DMS153 treated with DMSO at 0.1 percent for 48 hours (cell line): Measurements from ENCODE around the gene NEGR1.

Source experiments
- DNase-seq: peaks from one replicate; lab custom pipeline; 2025; ENCODE audit not compliant: unreplicated experiment; lab: John Stamatoyannopoulos, UW

NEGR1 gene

GRCh38 chr1:71587961-71588360, 694.4 kb downstream of the NEGR1 start:
- peak; percentile 30 for DNase-seq

DNA sequence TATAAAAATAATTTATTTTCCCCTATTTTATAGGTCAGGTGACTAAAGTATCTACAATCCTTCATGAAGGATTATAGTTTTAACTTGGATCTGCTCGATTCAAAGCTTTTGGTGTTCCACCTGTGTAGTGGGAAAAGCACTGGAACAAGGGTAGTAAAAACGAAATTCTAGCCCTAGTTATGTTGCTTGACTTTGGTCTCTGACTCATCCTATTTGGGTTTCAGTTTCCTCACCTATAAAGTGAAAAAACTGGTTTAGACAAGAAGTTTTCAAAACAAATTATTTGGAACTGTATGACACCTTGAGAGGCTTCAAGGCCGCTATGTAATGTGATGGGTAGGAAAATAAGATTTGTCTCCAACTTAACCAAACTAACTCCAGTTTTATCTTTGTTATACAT, 696.3 kb downstream of the NEGR1 start:
- DNase-seq = no peak

DNA sequence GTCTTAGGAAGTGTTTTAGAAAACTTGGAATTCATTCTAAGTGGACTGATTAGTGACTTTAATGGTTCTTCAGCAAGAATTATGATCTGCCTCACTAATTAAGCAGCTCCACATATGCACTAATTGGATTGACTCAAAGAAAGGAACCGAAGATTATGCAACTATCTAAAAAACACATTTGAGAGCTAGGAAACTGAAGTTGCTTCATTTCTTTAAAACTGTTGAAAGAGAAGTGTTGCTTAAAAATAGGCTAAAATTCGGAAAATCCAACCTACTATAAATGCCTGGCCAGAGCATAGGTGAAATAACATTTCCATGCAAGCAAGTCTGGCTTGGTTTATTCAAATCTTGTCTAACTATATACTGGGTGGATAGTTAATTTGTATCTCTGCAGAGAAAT, 698.6 kb downstream of the NEGR1 start:
- DNase-seq = no peak

DNA sequence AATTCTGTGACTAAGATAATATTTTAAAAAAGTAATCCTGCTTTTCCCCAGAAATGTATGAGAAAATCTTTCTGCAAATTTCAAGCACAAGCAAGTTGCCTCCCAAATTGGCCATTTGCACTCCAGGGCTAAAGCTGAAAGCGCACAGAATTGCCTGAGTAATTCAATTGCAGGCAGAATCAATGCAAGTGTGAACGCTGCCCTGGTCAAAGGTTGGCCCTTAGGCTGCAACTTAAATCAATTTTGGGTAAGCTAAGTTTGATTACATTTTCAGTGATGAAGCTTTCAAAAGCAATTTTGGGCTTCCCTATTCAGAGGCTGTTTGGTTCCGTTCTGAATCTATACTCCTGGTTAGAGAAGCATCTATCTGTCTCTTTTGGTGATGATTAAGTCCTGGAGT, 699.7 kb downstream of the NEGR1 start:
- no peak for DNase-seq

DNA sequence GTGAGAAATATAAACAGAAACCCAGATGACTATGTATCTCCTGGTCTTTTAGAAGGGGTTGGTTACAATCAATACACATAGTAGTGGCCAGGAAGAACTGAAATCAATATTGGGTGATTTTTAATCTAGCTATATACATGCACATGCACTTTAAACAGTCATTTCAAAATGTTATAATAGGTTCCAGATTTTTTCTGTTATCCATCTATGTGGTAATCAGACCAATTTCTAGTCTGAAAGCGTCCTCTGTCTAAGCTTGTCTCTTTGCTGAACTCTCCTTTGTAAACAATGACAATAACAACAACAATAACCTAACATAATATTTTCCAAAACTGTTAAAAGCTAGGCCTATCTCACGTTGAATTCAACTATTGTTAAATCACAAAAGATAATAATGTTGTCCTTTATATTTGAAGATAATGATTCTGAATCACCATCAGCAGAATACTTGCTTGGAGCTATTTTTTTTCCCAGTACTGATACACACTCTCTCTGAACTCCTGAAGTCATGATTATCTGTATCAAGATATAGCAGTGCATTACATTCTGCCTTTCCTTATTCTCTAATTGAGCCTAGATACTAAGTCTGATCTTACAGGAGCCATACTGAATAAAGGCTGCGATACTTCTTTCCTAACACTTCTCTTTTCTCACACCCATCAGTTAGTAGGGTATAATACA, 704.7 kb downstream of the NEGR1 start:
- DNase-seq = no peak

DNA sequence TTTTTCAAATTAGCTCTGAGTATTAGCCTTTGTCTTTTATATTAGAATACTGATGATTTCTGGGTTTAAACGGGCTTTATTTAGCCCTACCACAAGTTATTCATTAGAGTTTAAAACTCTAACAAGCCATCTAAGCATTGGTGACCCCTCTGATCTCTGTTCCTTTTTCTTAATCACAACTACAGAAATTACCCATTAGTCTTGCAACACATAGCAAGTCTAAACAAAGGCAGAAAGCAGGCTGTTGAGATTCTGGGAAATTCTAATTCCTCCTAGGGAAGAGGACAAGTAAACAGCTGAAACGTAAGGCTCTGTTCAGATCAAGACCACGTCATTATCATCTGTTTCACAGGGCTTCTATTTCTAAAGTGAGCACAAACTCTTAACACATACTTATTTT, 710.3 kb downstream of the NEGR1 start:
- DNase-seq = no peak

GRCh38 chr1:71566413-71566812, 715.9 kb downstream of the NEGR1 start:
- no peak for DNase-seq

- no peak for DNase-seq
Measured at GRCh38 chr1:71565831-71566230, 716.5 kb downstream of the NEGR1 start.

GRCh38 chr1:71565262-71565661, 717.1 kb downstream of the NEGR1 start:
- no peak for DNase-seq

GRCh38 chr1:71562298-71562697, 720.0 kb downstream of the NEGR1 start:
- DNase-seq = no peak

GRCh38 chr1:71561729-71562128, 720.6 kb downstream of the NEGR1 start:
- no peak for DNase-seq

DNA sequence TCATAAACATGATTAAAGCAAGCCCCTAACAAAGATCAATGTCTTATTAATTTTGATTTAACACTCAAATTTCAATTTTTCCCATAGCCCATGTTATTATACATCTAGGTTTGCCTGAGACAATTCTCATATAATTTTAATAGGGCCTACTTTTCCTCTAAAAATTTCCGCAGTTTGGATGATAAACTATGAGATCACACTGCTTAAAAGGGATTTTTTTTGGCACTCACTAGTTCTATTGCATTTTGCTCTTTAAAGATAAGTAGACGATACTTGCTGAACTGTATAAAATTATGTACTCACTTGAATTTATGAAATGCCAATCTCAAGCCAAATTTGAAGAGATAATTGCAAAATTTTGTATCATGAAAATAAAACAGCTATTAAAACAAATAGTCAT, 721.1 kb downstream of the NEGR1 start:
- no peak for DNase-seq

DNA sequence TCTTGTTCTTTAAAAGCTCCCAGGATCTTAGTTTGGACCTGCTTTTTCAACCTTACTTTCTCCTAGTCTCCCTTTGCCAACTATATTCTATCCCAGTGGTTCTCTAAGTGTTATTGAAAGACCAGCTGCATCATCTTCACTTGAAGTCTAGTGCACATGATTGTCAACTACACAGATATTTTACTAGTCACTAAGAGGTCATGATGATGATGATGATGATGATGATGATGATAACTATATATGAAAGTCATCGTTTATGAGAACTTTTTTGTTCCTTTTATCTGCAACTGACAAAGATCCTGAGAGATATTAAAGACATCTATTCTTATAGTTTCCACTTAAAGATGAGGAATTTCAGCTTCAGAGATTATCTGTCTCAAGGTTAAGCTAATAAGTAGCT, 722.5 kb downstream of the NEGR1 start:
- no peak for DNase-seq

- DNase-seq = no peak
Measured at GRCh38 chr1:71557138-71557537, 725.2 kb downstream of the NEGR1 start.

GRCh38 chr1:71548398-71548890, 733.9 kb downstream of the NEGR1 start:
- DNase-seq = no peak

DNA sequence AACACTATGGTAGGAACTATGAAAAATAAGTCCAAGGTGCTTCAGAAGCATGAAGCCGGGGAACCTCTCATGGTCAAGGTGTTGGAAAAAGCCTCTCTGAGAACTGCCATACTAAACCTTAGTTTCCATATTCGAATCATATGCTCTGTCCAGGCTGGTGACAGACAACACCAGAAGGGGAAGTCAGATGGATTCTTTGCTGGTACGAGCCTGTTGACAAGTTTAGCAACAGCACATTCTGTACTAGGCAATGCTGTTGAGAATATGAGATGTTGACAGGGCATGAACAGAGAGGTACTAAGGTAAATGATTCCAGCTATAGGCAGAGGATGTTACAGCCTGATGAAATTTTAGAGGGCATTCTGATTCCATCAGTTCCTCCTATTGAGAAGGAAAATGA, 740.2 kb downstream of the NEGR1 start:
- no peak for DNase-seq

GRCh38 chr1:71533950-71534349, 748.4 kb downstream of the NEGR1 start:
- no peak for DNase-seq

DNA sequence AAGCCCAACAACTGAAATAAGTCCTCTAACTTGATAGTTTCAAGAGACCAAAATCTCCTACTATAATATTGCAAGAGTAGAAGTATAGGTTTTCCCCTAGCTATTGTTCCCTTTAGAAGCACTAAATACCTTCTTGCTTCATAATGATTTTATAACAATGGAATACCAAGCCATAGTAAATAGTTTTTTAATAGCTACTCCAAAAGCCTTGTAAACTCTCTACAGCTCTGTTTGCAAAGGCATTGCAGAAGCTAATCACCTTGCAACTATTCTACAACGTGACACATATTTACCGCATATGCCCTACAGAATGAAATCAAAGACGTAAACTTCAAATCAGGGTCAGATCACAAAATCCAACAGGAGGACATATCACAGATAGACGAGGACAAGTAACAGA, 750.0 kb downstream of the NEGR1 start:
- DNase-seq = no peak

- DNase-seq = no peak
Measured at GRCh38 chr1:71526824-71527223, 755.5 kb downstream of the NEGR1 start.

GRCh38 chr1:71522721-71523120, 759.6 kb downstream of the NEGR1 start:
- DNase-seq = no peak

- peak; percentile 50 for DNase-seq
Measured at GRCh38 chr1:71521655-71522264, 760.6 kb downstream of the NEGR1 start.

DNA sequence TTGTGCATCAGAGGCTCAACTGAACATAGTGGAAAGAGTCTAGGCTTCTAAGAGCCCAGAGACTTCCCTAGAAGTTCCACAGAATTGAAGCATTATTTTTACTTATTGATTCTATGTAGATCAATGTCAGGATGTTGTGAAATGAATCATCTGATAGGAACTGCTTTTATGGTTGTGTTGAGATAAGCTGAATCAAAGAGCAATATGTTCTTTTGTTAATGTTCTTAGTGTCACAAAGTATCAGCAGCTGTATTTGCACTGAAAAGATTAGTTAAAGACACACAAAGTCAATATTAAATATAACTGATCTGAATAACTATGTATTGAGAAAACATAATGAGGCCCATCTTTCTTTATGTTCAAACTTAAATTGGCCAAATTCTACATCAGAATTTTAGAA, 770.8 kb downstream of the NEGR1 start:
- no peak for DNase-seq

GRCh38 chr1:71510725-71511124, 771.6 kb downstream of the NEGR1 start:
- no peak for DNase-seq
